Islet precursor cell (in vitro differentiated cells): Measurements from ENCODE around the gene CEACAM18.
"Not testable (repeated sequence)": the region's sequence is repeated elsewhere in the genome, so short reads cannot be mapped to it uniquely, and the experiment has no call there.

Experiments used
- DNase-seq: peaks from one replicate; pipeline ENCODE4 v3.0.0-alpha.2; 2018

Gene CEACAM18

GRCh38 chr19:51478381-51479234 is at the start of gene CEACAM18:
Gene CEACAM18, plus strand, starts transcription at chr19:51478539.
- DNase-seq: peak; percentile 40

- DNase-seq: no peak
Measured at GRCh38 chr19:51430221-51430620, 48.1 kb upstream of the CEACAM18 start.

- no peak for DNase-seq
Measured at GRCh38 chr19:51431124-51431523, 47.2 kb upstream of the CEACAM18 start.

- no peak for DNase-seq
Measured at GRCh38 chr19:51433043-51433442, 45.3 kb upstream of the CEACAM18 start.

- no peak for DNase-seq
Measured at GRCh38 chr19:51434456-51434855, 43.9 kb upstream of the CEACAM18 start.

GRCh38 chr19:51439021-51439465 is 39.3 kb upstream of the CEACAM18 start:
- DNase-seq: no peak

GRCh38 chr19:51440052-51440451 is 38.3 kb upstream of the CEACAM18 start:
- DNase-seq: no peak

- DNase-seq: no peak
Measured at GRCh38 chr19:51440846-51441409, 37.4 kb upstream of the CEACAM18 start.

GRCh38 chr19:51441410-51442390 is 36.6 kb upstream of the CEACAM18 start:
- DNase-seq: no peak

GRCh38 chr19:51447510-51447909 is 30.8 kb upstream of the CEACAM18 start:
- DNase-seq: not testable (repeated sequence)

- DNase-seq: no peak
Measured at GRCh38 chr19:51448011-51448410, 30.3 kb upstream of the CEACAM18 start.

GRCh38 chr19:51448411-51449016 is 29.8 kb upstream of the CEACAM18 start:
- no peak for DNase-seq

GRCh38 chr19:51450730-51451307 is 27.5 kb upstream of the CEACAM18 start:
- no peak for DNase-seq

GRCh38 chr19:51456541-51457290 is 21.6 kb upstream of the CEACAM18 start:
- no peak for DNase-seq

GRCh38 chr19:51457351-51458013 is 20.9 kb upstream of the CEACAM18 start:
- no peak for DNase-seq

GRCh38 chr19:51458051-51458645 is 20.2 kb upstream of the CEACAM18 start, which contains the start of gene SIGLEC8:
Gene SIGLEC8, minus strand, starts transcription at chr19:51458454. Its CDS starts 67 bp downstream, at chr19:51458387.
- peak; percentile 37 for DNase-seq

- DNase-seq: peak; percentile 15
Measured at GRCh38 chr19:51458899-51459505, 19.3 kb upstream of the CEACAM18 start.

GRCh38 chr19:51460164-51460992 is 18.0 kb upstream of the CEACAM18 start:
- DNase-seq: peak; percentile 35

GRCh38 chr19:51461723-51462161 is 16.6 kb upstream of the CEACAM18 start:
- peak; percentile 51 for DNase-seq
